OCI-LY1 (cell line): Measurements from ENCODE around the gene PLCG1.

Source experiments
- H2AFZ ChIP-seq: fragments of 200-600 bp; sonication (generic), shearing (Covaris generic); 2 replicates; pipeline ENCODE4 v1.6.0; 2014; ENCODE audit warnings: antibody characterized with exemption, mild to moderate bottlenecking, low read length
- H3F3A ChIP-seq: fragments of 200-600 bp; sonication (generic), shearing (Covaris generic); 2 replicates; pipeline ENCODE4 v1.6.0; 2014; ENCODE audit warnings: mild to moderate bottlenecking, antibody characterized with exemption, low read length, moderate library complexity; ENCODE audit not compliant: insufficient read depth
- H3K27ac ChIP-seq: fragments of 200-600 bp; sonication (generic); 2 replicates; pipeline ENCODE4 v1.5.1; 2014; ENCODE audit warnings: low read length, mixed run types, mild to moderate bottlenecking, low read depth; ENCODE audit not compliant: poor library complexity, severe bottlenecking
- H3K27me3 ChIP-seq: fragments of 200-600 bp; sonication (generic); 2 replicates; pipeline ENCODE4 v1.6.0; 2014; ENCODE audit warnings: antibody characterized with exemption, mild to moderate bottlenecking, low read length, moderate library complexity; ENCODE audit not compliant: insufficient read depth
- H3K36me3 ChIP-seq: fragments of 200-600 bp; sonication (generic); 2 replicates; pipeline ENCODE4 v1.6.1; 2014; ENCODE audit warnings: mild to moderate bottlenecking, antibody characterized with exemption, low read length, moderate library complexity, mixed read lengths; ENCODE audit not compliant: insufficient read depth
- H3K4me1 ChIP-seq: fragments of 200-600 bp; sonication (generic); 2 replicates; pipeline ENCODE4 v1.5.1; 2014; ENCODE audit warnings: mild to moderate bottlenecking, low read length, moderate library complexity; ENCODE audit not compliant: insufficient read depth, severe bottlenecking
- H3K4me2 ChIP-seq: fragments of 200-600 bp; sonication (generic), shearing (Covaris generic); 2 replicates; pipeline ENCODE4 v1.6.1; 2014; ENCODE audit warnings: low read length
- H3K4me3 ChIP-seq: fragments of 200-600 bp; sonication (generic); 2 replicates; pipeline ENCODE4 v1.5.1; 2014; ENCODE audit warnings: low read length, low read depth, mild to moderate bottlenecking, mixed read lengths; ENCODE audit not compliant: poor library complexity, severe bottlenecking
- H3K79me2 ChIP-seq: fragments of 200-600 bp; shearing (Covaris generic); 2 replicates; pipeline ENCODE4 v1.6.1; 2016; ENCODE audit warnings: mixed run types, low read length, mixed read lengths; ENCODE audit not compliant: insufficient read depth
- H3K9ac ChIP-seq: fragments of 200-600 bp; sonication (generic), shearing (Covaris generic); 2 replicates; pipeline ENCODE4 v1.6.1; 2014; ENCODE audit warnings: mild to moderate bottlenecking, low read length, mixed read lengths
- H3K9me2 ChIP-seq: fragments of 200-600 bp; sonication (generic), shearing (Covaris generic); 2 replicates; pipeline ENCODE4 v1.6.1; 2014; ENCODE audit warnings: low read depth, mild to moderate bottlenecking, low read length, mixed read lengths
- H3K9me3 ChIP-seq: fragments of 200-600 bp; shearing (Covaris generic); 2 replicates; pipeline ENCODE4 v1.6.1; 2014; ENCODE audit warnings: low read length, mixed read lengths
- H4K20me1 ChIP-seq: fragments of 200-600 bp; sonication (generic), shearing (Covaris generic); 2 replicates; pipeline ENCODE4 v1.6.0; 2016; ENCODE audit warnings: mild to moderate bottlenecking, low read length; ENCODE audit not compliant: insufficient read depth
- CTCF ChIP-seq: fragments of 200-600 bp; sonication (generic), shearing (Covaris generic); IDR thresholded peaks from 2 replicates; pipeline ENCODE4 v1.5.1; 2017; ENCODE audit warnings: mild to moderate bottlenecking, antibody characterized with exemption, low read length, moderate library complexity, mixed read lengths
- EZH2 ChIP-seq: fragments of 200-600 bp; sonication (generic), shearing (Covaris generic); IDR thresholded peaks from 2 replicates; pipeline ENCODE4 v1.8.0; 2017; ENCODE audit warnings: borderline replicate concordance, mixed run types, mild to moderate bottlenecking, antibody characterized with exemption, low read length, moderate library complexity, mixed read lengths

PLCG1 gene

DNA sequence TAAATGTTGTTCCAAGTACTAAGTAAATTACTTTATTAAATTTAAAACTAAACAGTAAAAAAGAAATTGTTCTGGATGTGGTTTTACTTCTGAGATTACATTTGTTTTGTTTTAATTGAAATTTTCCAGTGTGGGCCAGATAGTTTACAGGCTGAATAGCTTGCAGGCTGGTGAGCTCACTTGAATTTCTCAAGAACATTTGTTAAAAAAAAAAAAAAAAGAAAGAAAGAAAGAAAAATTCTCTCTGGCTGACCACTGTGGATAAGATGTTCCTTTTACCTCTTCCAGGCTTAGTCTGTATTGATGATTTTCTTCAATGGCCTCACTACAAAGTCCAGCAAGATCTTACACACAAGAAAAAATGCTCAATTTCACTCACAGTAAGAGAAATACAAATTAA, 85.4 kb downstream of the PLCG1 start:
- no peaks in the 10 kb centered on the region for H3K4me1 ChIP-seq
- H3K79me2 ChIP-seq: no peaks in the 10 kb centered on the region
- no peak for TF ChIP-seq EZH2
- no peak for TF ChIP-seq CTCF
- H3K4me3 ChIP-seq: no peak overlapping the region
- no peak overlapping the region for H3K9ac ChIP-seq
- H3K4me2 ChIP-seq: no peak overlapping the region
- no peaks in the 10 kb centered on the region for H3K36me3 ChIP-seq
- H3F3A ChIP-seq: no peaks in the 10 kb centered on the region
- no peaks in the 10 kb centered on the region for H3K9me3 ChIP-seq
- H4K20me1 ChIP-seq: no peaks in the 10 kb centered on the region
- no peaks in the 10 kb centered on the region for H3K9me2 ChIP-seq
- H2AFZ ChIP-seq: no peak overlapping the region
- H3K27me3 ChIP-seq: no peaks in the 10 kb centered on the region
- H3K27ac ChIP-seq: no peak overlapping the region

DNA sequence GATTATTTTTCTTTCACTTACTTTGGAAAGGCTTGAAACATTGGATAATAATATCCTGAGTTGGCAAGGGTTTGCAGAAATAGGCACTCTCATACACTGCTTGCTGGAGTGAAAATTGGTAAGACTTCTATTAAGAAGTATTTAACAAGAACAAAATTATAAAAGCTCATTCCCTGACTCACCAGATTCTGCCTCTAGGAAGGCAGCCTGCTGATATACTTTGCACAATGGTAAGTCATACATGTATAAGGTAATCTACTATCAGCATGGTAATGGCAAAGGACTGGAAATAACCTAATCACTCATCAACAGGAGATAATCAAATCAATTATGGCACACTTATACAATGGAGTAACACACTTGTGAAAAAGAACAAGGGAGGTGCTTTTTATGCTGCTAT, 85.8 kb downstream of the PLCG1 start:
- Histone ChIP-seq H3K4me1 (no peaks in the 10 kb centered on the region), H3K27ac (no peak overlapping the region), H3F3A (no peaks in the 10 kb centered on the region)

DNA sequence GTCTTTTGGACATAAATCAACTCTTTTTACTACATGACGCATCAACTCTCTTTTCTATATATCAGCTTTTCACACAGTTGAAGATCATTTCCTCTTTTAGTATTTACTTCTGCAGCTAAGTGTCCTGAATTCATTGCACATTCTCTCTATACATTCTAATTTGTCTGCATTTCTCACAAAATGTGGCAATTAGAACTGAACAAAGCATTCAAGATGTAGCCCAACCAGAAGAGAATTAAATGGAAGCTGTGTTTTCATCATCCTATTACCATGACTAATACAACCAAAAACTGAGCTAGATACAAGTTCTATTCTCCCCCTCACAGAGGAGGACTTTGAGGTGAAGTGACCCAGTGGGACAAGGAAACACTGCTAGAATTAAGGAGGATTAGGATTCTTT, 86.9 kb downstream of the PLCG1 start:
- Histone ChIP-seq H3K9ac (no peak overlapping the region), H3K79me2 (no peaks in the 10 kb centered on the region)

More for the DNA sequence above, 85.8 kb downstream of the PLCG1 start:
- no peaks in the 10 kb centered on the region for H3K79me2 ChIP-seq
- no peaks in the 10 kb centered on the region for H4K20me1 ChIP-seq
- H3K4me3 ChIP-seq: no peak overlapping the region
- no peak overlapping the region for H3K9ac ChIP-seq
- TF ChIP-seq CTCF (no peak), EZH2 (no peak)
- no peaks in the 10 kb centered on the region for H3K27me3 ChIP-seq
- no peaks in the 10 kb centered on the region for H3K9me2 ChIP-seq
- no peaks in the 10 kb centered on the region for H3K9me3 ChIP-seq
- no peak overlapping the region for H3K4me2 ChIP-seq
- H2AFZ ChIP-seq: no peak overlapping the region
- no peaks in the 10 kb centered on the region for H3K36me3 ChIP-seq

More for the DNA sequence above, 86.9 kb downstream of the PLCG1 start:
- no peak overlapping the region for H2AFZ ChIP-seq
- H3K27ac ChIP-seq: no peak overlapping the region
- no peaks in the 10 kb centered on the region for H3K9me3 ChIP-seq
- TF ChIP-seq EZH2: no peak
- TF ChIP-seq CTCF: no peak
- no peaks in the 10 kb centered on the region for H3K9me2 ChIP-seq
- H3K27me3 ChIP-seq: no peaks in the 10 kb centered on the region
- no peak overlapping the region for H3K4me3 ChIP-seq
- H4K20me1 ChIP-seq: no peaks in the 10 kb centered on the region
- no peaks in the 10 kb centered on the region for H3F3A ChIP-seq
- H3K4me1 ChIP-seq: no peaks in the 10 kb centered on the region
- H3K36me3 ChIP-seq: no peaks in the 10 kb centered on the region
- H3K4me2 ChIP-seq: no peak overlapping the region
